ENCODE results near the gene RB1. TPM values are rescaled to one million over a fixed set of nuclear protein-coding genes. Genes with fewer than 3 reads are reported as not detected.

RB1 gene
- total RNA-seq, 2 experiments from 2014 or later, result 33.5 to 84.4 TPM

DNA sequence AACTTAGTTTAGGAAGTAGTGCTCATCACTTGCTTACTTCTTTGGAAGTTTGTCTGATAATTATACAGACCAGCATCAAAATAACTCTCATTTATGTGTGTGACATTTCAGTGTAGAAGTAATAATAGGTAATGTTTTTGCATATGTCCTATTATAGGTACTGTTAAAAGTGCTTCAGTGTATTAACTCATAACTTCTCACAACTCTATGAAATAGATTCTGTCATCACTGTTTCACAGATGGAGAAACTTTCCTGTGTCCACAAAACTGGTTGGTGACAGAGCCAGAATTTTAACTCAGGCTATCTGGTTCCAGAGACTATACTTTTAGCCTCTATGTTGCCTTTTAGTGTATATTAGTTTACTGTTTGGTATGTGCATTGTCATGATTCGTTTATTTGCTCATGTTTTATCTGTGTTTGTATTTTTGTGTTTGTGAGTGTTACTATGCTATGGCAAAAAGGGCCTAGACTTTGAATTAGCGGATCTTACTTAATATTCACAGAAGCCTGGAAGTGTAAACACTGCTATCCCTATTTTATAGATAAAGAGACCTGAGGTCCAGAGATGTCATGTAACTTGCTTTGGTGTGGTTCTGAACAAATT, 96.6 kb downstream of the RB1 start:
- Histone ChIP-seq H3K36me3 (ENCODE audit: insufficient read depth, low read length) (peaks cover 31% of the 10 kb centered on the region), H3K4me1 (ENCODE audit: insufficient read depth, low read length, poor library complexity, severe bottlenecking) (peaks cover 20% of the 10 kb centered on the region), H3K79me2 (ENCODE audit: insufficient read depth, low read depth, low read length) (no peaks in the 10 kb centered on the region), H3K9me2 (ENCODE audit: insufficient read depth, low read length) (no peaks in the 10 kb centered on the region), H3K9me3 (ENCODE audit: low read length) (no peaks in the 10 kb centered on the region), H3K27ac (ENCODE audit: low read depth, low read length, poor library complexity, severe bottlenecking) (no peak overlapping the region), H4K20me1 (ENCODE audit: insufficient read depth, low read length) (no peaks in the 10 kb centered on the region), H3K4me2 (ENCODE audit: low read length) (no peak overlapping the region), H2AFZ (ENCODE audit: low read length) (no peak overlapping the region), H3K4me3 (ENCODE audit: low read depth, low read length, poor library complexity, severe bottlenecking) (no peak overlapping the region)
- ChIA-PET CTCF (ENCODE audit: unreplicated experiment) (no interaction called here), POLR2A (interaction anchor here (2.7 kb wide), 1 partner anchor 21 kb away, joined by 8 read pairs; no protein-coding TSS in a partner anchor)
- no TSS peak for BruUV-seq (replicated peaks)
- intact Hi-C loops (cut with micrococcal nuclease; ENCODE audit: unreplicated experiment), result no loop called here
- DNase-seq (ENCODE audit: low spot score), result no peak
- TF ChIP-seq EZH2phosphoT487 (IDR thresholded peaks at IDR 0.05; ENCODE audit: borderline replicate concordance, low read depth, low read length), result no peak
- TF ChIP-seq, protein P1, sequence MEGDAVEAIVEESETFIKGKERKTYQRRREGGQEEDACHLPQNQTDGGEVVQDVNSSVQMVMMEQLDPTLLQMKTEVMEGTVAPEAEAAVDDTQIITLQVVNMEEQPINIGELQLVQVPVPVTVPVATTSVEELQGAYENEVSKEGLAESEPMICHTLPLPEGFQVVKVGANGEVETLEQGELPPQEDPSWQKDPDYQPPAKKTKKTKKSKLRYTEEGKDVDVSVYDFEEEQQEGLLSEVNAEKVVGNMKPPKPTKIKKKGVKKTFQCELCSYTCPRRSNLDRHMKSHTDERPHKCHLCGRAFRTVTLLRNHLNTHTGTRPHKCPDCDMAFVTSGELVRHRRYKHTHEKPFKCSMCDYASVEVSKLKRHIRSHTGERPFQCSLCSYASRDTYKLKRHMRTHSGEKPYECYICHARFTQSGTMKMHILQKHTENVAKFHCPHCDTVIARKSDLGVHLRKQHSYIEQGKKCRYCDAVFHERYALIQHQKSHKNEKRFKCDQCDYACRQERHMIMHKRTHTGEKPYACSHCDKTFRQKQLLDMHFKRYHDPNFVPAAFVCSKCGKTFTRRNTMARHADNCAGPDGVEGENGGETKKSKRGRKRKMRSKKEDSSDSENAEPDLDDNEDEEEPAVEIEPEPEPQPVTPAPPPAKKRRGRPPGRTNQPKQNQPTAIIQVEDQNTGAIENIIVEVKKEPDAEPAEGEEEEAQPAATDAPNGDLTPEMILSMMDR (conservative IDR thresholded peaks at IDR 0.05; ENCODE audit: low read length), result no peak

DNA sequence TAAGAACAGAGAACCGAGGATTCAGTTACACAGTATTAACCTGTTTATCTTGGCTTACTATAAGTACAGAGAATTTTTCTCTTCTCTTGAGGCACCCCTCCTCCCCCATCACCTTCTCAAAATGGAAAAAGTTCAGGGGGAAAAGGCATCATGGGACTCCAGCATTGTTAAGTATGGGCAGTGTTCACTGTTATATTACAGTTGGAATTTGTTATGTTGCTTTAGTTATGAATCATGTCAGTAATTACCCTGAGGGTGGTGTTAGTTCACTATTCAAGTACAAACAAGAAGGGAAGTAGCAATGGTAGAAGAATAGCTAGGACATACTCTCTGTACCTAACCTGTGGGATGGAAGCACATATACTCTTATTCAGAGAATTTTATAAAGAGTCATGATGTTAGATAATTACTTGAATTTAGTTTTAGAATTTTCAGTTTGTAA, 97.3 kb downstream of the RB1 start:
- ChIA-PET CTCF (ENCODE audit: unreplicated experiment) (no interaction called here), POLR2A (no interaction called here)
- Histone ChIP-seq H3K9me2 (ENCODE audit: insufficient read depth, low read length) (no peaks in the 10 kb centered on the region), H3K79me2 (ENCODE audit: insufficient read depth, low read depth, low read length) (no peaks in the 10 kb centered on the region), H3K27ac (ENCODE audit: low read depth, low read length, poor library complexity, severe bottlenecking) (no peak overlapping the region), H2AFZ (ENCODE audit: low read length) (no peak overlapping the region), H3K4me1 (ENCODE audit: insufficient read depth, low read length, poor library complexity, severe bottlenecking) (peaks cover 20% of the 10 kb centered on the region), H3K36me3 (ENCODE audit: insufficient read depth, low read length) (peaks cover 24% of the 10 kb centered on the region; the same call in 1 of the 2 replicates), H3K9me3 (ENCODE audit: low read length) (no peaks in the 10 kb centered on the region), H3K4me2 (ENCODE audit: low read length) (no peak overlapping the region), H3K4me3 (ENCODE audit: low read depth, low read length, poor library complexity, severe bottlenecking) (no peak overlapping the region), H4K20me1 (ENCODE audit: insufficient read depth, low read length) (no peaks in the 10 kb centered on the region)
- no peak for TF ChIP-seq EZH2phosphoT487 (IDR thresholded peaks at IDR 0.05; ENCODE audit: borderline replicate concordance, low read depth, low read length)
- TF ChIP-seq, protein P1 (conservative IDR thresholded peaks at IDR 0.05; ENCODE audit: low read length), result peak; percentile 43; the same call in 1 of the 2 replicates
- intact Hi-C loops (cut with micrococcal nuclease; ENCODE audit: unreplicated experiment), result loop anchor here (1.0 kb wide), 1 partner anchor 179 kb away; no protein-coding TSS in a partner anchor
- no TSS peak for BruUV-seq (replicated peaks)
- DNase-seq (ENCODE audit: low spot score), result peak; percentile 14

DNA sequence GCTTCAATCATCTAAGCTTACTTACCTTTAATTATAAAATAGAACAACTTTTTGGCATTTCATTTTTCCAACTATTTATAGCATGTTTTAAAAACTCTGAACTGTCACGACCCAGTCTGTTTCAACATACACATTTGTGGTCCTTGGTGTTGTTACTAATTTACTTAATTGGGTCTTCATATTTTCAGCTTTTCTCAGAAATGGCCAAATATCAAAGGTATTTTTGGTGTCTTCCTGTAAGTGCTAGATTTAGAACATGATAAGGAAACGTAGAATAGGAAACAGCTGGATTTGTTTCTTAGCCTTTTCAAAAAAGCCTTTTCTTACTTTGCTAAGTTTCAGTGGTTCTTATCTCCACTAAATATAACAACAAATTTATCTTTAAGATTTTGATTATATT, 97.9 kb downstream of the RB1 start:
- H3K27ac ChIP-seq (ENCODE audit: low read depth, low read length, poor library complexity, severe bottlenecking), result no peak overlapping the region
- H3K4me2 ChIP-seq (ENCODE audit: low read length), result no peak overlapping the region
- no TSS peak for BruUV-seq (replicated peaks)
- intact Hi-C loops (cut with micrococcal nuclease; ENCODE audit: unreplicated experiment), result loop anchor here (1.0 kb wide), 1 partner anchor 179 kb away; no protein-coding TSS in a partner anchor
- no peak overlapping the region for H2AFZ ChIP-seq (ENCODE audit: low read length)
- no peaks in the 10 kb centered on the region for H3K9me2 ChIP-seq (ENCODE audit: insufficient read depth, low read length)
- peaks cover 20% of the 10 kb centered on the region for H3K4me1 ChIP-seq (ENCODE audit: insufficient read depth, low read length, poor library complexity, severe bottlenecking)
- ChIA-PET CTCF (ENCODE audit: unreplicated experiment) (no interaction called here), POLR2A (no interaction called here)
- H3K79me2 ChIP-seq (ENCODE audit: insufficient read depth, low read depth, low read length), result no peaks in the 10 kb centered on the region
- TF ChIP-seq, protein P1 (conservative IDR thresholded peaks at IDR 0.05; ENCODE audit: low read length), result no peak
- no peak for TF ChIP-seq EZH2phosphoT487 (IDR thresholded peaks at IDR 0.05; ENCODE audit: borderline replicate concordance, low read depth, low read length)
- no peaks in the 10 kb centered on the region for H3K9me3 ChIP-seq (ENCODE audit: low read length)
- H4K20me1 ChIP-seq (ENCODE audit: insufficient read depth, low read length), result no peaks in the 10 kb centered on the region
- H3K36me3 ChIP-seq (ENCODE audit: insufficient read depth, low read length), result peaks cover 24% of the 10 kb centered on the region; the same call in 1 of the 2 replicates
- no peak overlapping the region for H3K4me3 ChIP-seq (ENCODE audit: low read depth, low read length, poor library complexity, severe bottlenecking)
- no peak for DNase-seq (ENCODE audit: low spot score)

All from OCI-LY7 (cell line).